Neural progenitor cell (in vitro differentiated cells): ENCODE data around the gene STXBP3. TPM values are rescaled to one million over a fixed set of nuclear protein-coding genes. Genes with fewer than 3 reads are reported as not detected.

Experiments
- DNase-seq: peaks from one replicate; pipeline ENCODE4 v3.0.0-alpha.2; 2016; ENCODE audit warnings: low spot score
- H2AFZ ChIP-seq: fragments of 200-600 bp; sonication (generic); replicated peaks from 2 replicates; pipeline ENCODE4 v1.6.1; 2016; ENCODE audit warnings: antibody characterized with exemption
- H3F3A ChIP-seq: fragments of 200-600 bp; sonication (generic); 2 replicates; pipeline ENCODE4 v1.6.1; 2016; ENCODE audit warnings: antibody characterized with exemption, low read depth
- H3K27ac ChIP-seq: fragments of 200-600 bp; sonication (generic); 2 replicates; pipeline ENCODE4 v1.5.1; 2016; ENCODE audit warnings: mild to moderate bottlenecking
- H3K27me3 ChIP-seq: fragments of 200-600 bp; sonication (generic); 2 replicates; pipeline ENCODE4 v1.6.1; 2016; ENCODE audit warnings: mild to moderate bottlenecking, moderate library complexity
- H3K36me3 ChIP-seq: fragments of 200-600 bp; sonication (generic); 2 replicates; pipeline ENCODE4 v1.5.1; 2016
- H3K4me1 ChIP-seq: fragments of 200-600 bp; sonication (generic); 2 replicates; pipeline ENCODE4 v1.6.1; 2016; ENCODE audit warnings: mixed run types
- H3K4me2 ChIP-seq: fragments of 200-600 bp; sonication (generic); 2 replicates; pipeline ENCODE4 v1.6.1; 2016
- H3K4me3 ChIP-seq: fragments of 200-600 bp; sonication (generic); 2 replicates; pipeline ENCODE4 v1.5.1; 2016
- H3K79me2 ChIP-seq: fragments of 200-600 bp; sonication (generic); 2 replicates; pipeline ENCODE4 v1.6.1; 2016; ENCODE audit warnings: low read depth
- H3K9ac ChIP-seq: fragments of 200-600 bp; sonication (generic); 2 replicates; pipeline ENCODE4 v1.6.1; 2016
- H3K9me3 ChIP-seq: fragments of 200-600 bp; sonication (generic); 2 replicates; pipeline ENCODE4 v1.5.1; 2016; ENCODE audit warnings: low read depth
- H4K20me1 ChIP-seq: fragments of 200-600 bp; sonication (generic); 2 replicates; pipeline ENCODE4 v1.6.1; 2016; ENCODE audit warnings: low read depth
- H3K27ac Mint-ChIP-seq: 3 replicates; pipeline ENCODE4 v1.8.0; 2021; ENCODE audit warnings: mixed read lengths
- H3K27me3 Mint-ChIP-seq: 2 replicates; pipeline ENCODE4 v1.8.0; 2022; ENCODE audit warnings: low read depth, mild to moderate bottlenecking, inconsistent platforms, moderate library complexity, mixed read lengths; ENCODE audit not compliant: insufficient read depth
- H3K36me3 Mint-ChIP-seq: 3 replicates; pipeline ENCODE4 v1.8.0; 2021; ENCODE audit warnings: mixed read lengths
- H3K4me1 Mint-ChIP-seq: 3 replicates; pipeline ENCODE4 v1.8.0; 2021; ENCODE audit warnings: mixed read lengths
- H3K4me3 Mint-ChIP-seq: 3 replicates; pipeline ENCODE4 v1.8.0; 2021; ENCODE audit warnings: mild to moderate bottlenecking, moderate library complexity, mixed read lengths
- H3K9me3 Mint-ChIP-seq: 3 replicates; pipeline ENCODE4 v1.8.0; 2020; ENCODE audit warnings: mixed read lengths
- EZH2 ChIP-seq: fragments of 200-600 bp; sonication (generic); IDR thresholded peaks from 2 replicates; pipeline ENCODE4 v1.6.1; 2017; ENCODE audit warnings: antibody characterized with exemption, mild to moderate bottlenecking, moderate library complexity
- EZH2phosphoT487 ChIP-seq: fragments of 200-600 bp; sonication (generic); IDR thresholded peaks from 2 replicates; pipeline ENCODE4 v1.6.1; 2017; ENCODE audit warnings: antibody characterized with exemption
- total RNA-seq: library from RNA; depleted of rRNA; stranded (reverse); fragments of >200 nt; gene quantifications from 2 replicates; pipeline ENCODE4 v1.2.3, GENCODE V29; 2015; ENCODE audit warnings: low replicate concordance
- TF ChIP-seq, protein P1 (sequence below): fragments of 200-600 bp; sonication (generic); IDR thresholded peaks from 2 replicates; pipeline ENCODE4 v1.5.1; 2017; ENCODE audit warnings: antibody characterized with exemption, mild to moderate bottlenecking

Gene STXBP3
- total RNA-seq, 1 donor from 2014 or later = 89.8 TPM

- H3K4me2 ChIP-seq = no peak overlapping the region
- H3K4me3 Mint-ChIP-seq = no peak overlapping the region
Observed at GRCh38 chr1:108725906-108726305, 20.6 kb upstream of the STXBP3 start.

GRCh38 chr1:108728327-108728923, 18.0 kb upstream of the STXBP3 start:
- H3K9ac ChIP-seq = no peak overlapping the region
- no peaks in the 10 kb centered on the region for H3K4me1 ChIP-seq
- no peak overlapping the region for H3K4me3 Mint-ChIP-seq
- no peaks in the 10 kb centered on the region for H3K9me3 ChIP-seq
- no peak overlapping the region for H3K4me3 ChIP-seq
- H3K9me3 Mint-ChIP-seq = no peaks in the 10 kb centered on the region
- no peaks in the 10 kb centered on the region for H4K20me1 ChIP-seq
- no peak for TF ChIP-seq EZH2
- no peak overlapping the region for H3K4me2 ChIP-seq
- H2AFZ ChIP-seq = no peak overlapping the region
- DNase-seq = no peak
- H3K27ac Mint-ChIP-seq = no peak overlapping the region
- H3F3A ChIP-seq = no peaks in the 10 kb centered on the region
- H3K27me3 Mint-ChIP-seq = no peaks in the 10 kb centered on the region
- no peaks in the 10 kb centered on the region for H3K27me3 ChIP-seq
- H3K27ac ChIP-seq = no peak overlapping the region
- no peaks in the 10 kb centered on the region for H3K36me3 Mint-ChIP-seq
- H3K79me2 ChIP-seq = no peaks in the 10 kb centered on the region
- no peaks in the 10 kb centered on the region for H3K4me1 Mint-ChIP-seq
- no peaks in the 10 kb centered on the region for H3K36me3 ChIP-seq

More at GRCh38 chr1:108725906-108726305, 20.6 kb upstream of the STXBP3 start:
- H2AFZ ChIP-seq = no peak overlapping the region
- no peaks in the 10 kb centered on the region for H3K4me1 Mint-ChIP-seq
- no peaks in the 10 kb centered on the region for H3K27me3 ChIP-seq
- H3K9me3 ChIP-seq = no peaks in the 10 kb centered on the region
- no peaks in the 10 kb centered on the region for H3K27me3 Mint-ChIP-seq
- H3K36me3 ChIP-seq = no peaks in the 10 kb centered on the region
- H3K27ac Mint-ChIP-seq = no peak overlapping the region
- H3F3A ChIP-seq = no peaks in the 10 kb centered on the region
- TF ChIP-seq EZH2phosphoT487 (no peak), EZH2 (no peak)
- TF ChIP-seq, protein P1, sequence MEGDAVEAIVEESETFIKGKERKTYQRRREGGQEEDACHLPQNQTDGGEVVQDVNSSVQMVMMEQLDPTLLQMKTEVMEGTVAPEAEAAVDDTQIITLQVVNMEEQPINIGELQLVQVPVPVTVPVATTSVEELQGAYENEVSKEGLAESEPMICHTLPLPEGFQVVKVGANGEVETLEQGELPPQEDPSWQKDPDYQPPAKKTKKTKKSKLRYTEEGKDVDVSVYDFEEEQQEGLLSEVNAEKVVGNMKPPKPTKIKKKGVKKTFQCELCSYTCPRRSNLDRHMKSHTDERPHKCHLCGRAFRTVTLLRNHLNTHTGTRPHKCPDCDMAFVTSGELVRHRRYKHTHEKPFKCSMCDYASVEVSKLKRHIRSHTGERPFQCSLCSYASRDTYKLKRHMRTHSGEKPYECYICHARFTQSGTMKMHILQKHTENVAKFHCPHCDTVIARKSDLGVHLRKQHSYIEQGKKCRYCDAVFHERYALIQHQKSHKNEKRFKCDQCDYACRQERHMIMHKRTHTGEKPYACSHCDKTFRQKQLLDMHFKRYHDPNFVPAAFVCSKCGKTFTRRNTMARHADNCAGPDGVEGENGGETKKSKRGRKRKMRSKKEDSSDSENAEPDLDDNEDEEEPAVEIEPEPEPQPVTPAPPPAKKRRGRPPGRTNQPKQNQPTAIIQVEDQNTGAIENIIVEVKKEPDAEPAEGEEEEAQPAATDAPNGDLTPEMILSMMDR = no peak
- DNase-seq = no peak
- H3K79me2 ChIP-seq = no peaks in the 10 kb centered on the region
- no peak overlapping the region for H3K27ac ChIP-seq
- H3K9ac ChIP-seq = no peak overlapping the region
- H3K4me1 ChIP-seq = no peaks in the 10 kb centered on the region
- H4K20me1 ChIP-seq = no peaks in the 10 kb centered on the region
- H3K36me3 Mint-ChIP-seq = no peaks in the 10 kb centered on the region
- H3K4me3 ChIP-seq = no peak overlapping the region
- H3K9me3 Mint-ChIP-seq = no peaks in the 10 kb centered on the region

- Histone ChIP-seq H3K27me3 (no peaks in the 10 kb centered on the region), H3K9ac (no peak overlapping the region), H3K27ac (no peak overlapping the region), H3K79me2 (no peaks in the 10 kb centered on the region), H4K20me1 (no peaks in the 10 kb centered on the region), H3K4me3 (no peak overlapping the region), H3K4me2 (no peak overlapping the region), H2AFZ (no peak overlapping the region), H3K9me3 (no peaks in the 10 kb centered on the region), H3K4me1 (no peaks in the 10 kb centered on the region), H3F3A (no peaks in the 10 kb centered on the region), H3K36me3 (no peaks in the 10 kb centered on the region)
- H3K4me1 Mint-ChIP-seq = no peaks in the 10 kb centered on the region
- H3K27me3 Mint-ChIP-seq = no peaks in the 10 kb centered on the region
- no peak for DNase-seq
- no peak overlapping the region for H3K27ac Mint-ChIP-seq
- H3K9me3 Mint-ChIP-seq = no peaks in the 10 kb centered on the region
- TF ChIP-seq EZH2 = no peak
- no peak for TF ChIP-seq EZH2phosphoT487
- TF ChIP-seq, protein P1 = no peak
- H3K4me3 Mint-ChIP-seq = no peak overlapping the region
- no peaks in the 10 kb centered on the region for H3K36me3 Mint-ChIP-seq
Observed at GRCh38 chr1:108729481-108729880, 17.0 kb upstream of the STXBP3 start.

DNA sequence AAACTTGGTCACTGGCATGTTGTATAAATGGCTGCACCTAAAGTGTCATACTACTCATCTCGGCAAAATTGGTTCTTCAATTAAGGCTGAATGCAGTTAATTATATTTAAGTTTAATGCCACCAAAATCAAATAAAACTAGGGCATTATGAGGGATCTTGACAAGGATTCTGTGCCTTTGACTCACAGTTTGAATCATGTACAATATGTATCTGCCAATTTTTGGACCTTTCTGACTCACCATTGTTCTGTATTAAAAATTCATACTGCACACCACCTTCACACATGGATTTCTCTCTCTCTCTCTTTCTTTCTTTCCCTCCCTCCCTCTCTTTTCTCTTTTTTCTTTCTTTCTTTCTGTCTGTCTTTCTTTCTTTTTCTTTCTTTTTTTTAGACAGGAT, 14.1 kb upstream of the STXBP3 start:
- Histone ChIP-seq H3K9me3 (no peaks in the 10 kb centered on the region), H3F3A (no peaks in the 10 kb centered on the region), H3K27me3 (no peaks in the 10 kb centered on the region), H3K4me1 (no peaks in the 10 kb centered on the region), H3K36me3 (no peaks in the 10 kb centered on the region), H2AFZ (no peak overlapping the region), H3K4me2 (no peak overlapping the region), H4K20me1 (no peaks in the 10 kb centered on the region), H3K79me2 (no peaks in the 10 kb centered on the region), H3K27ac (no peak overlapping the region), H3K9ac (no peak overlapping the region), H3K4me3 (no peak overlapping the region)
- TF ChIP-seq EZH2phosphoT487 (no peak), EZH2 (no peak)
- TF ChIP-seq, protein P1 = no peak
- H3K4me1 Mint-ChIP-seq = no peaks in the 10 kb centered on the region
- H3K9me3 Mint-ChIP-seq = no peaks in the 10 kb centered on the region
- no peak for DNase-seq
- H3K4me3 Mint-ChIP-seq = no peak overlapping the region
- H3K27me3 Mint-ChIP-seq = peaks cover 6% of the 10 kb centered on the region
- no peak overlapping the region for H3K27ac Mint-ChIP-seq
- no peaks in the 10 kb centered on the region for H3K36me3 Mint-ChIP-seq
